NB4 (cell line): ENCODE measurements around the gene ATXN1.

ENCODE experiments used
- CTCF ChIP-seq: IDR thresholded peaks from one replicate; pipeline ENCODE4 v1.5.1; 2012; ENCODE audit warnings: low read depth, low read length
- MAX ChIP-seq: IDR thresholded peaks from 2 replicates; pipeline ENCODE4 v1.6.1; 2011; ENCODE audit warnings: low read depth, low read length
- MYC ChIP-seq: IDR thresholded peaks from 2 replicates; pipeline ENCODE4 v1.6.1; 2011; ENCODE audit warnings: low read depth, low read length
- POLR2A ChIP-seq: IDR thresholded peaks from 2 replicates; pipeline ENCODE4 v1.6.1; 2011; ENCODE audit warnings: mild to moderate bottlenecking; ENCODE audit not compliant: insufficient read length; ENCODE audit errors: extremely low read depth

GRCh38 chr6:16475494-16475781 is 285.8 kb downstream of the ATXN1 start:
- TF ChIP-seq CTCF (no peak), POLR2A (no peak), MYC (no peak), MAX (no peak)
